Nephron (organoid): ENCODE data around the gene STK16.
A peak's percentile ranks its signal among the peaks of the same experiment; 100 is the strongest.

ENCODE experiments used
- H3K27ac Mint-ChIP-seq, 3 experiments: 2 replicates each; pipeline ENCODE4 v1.8.0; 2020; ENCODE audit warnings: mixed read lengths in 3 of 3, mild to moderate bottlenecking in 2 of 3, moderate library complexity in 1 of 3
- H3K27me3 Mint-ChIP-seq: 2 replicates; pipeline ENCODE4 v1.8.0; 2021; ENCODE audit warnings: low read depth, mild to moderate bottlenecking, moderate library complexity, mixed read lengths
- H3K36me3 Mint-ChIP-seq: 2 replicates; pipeline ENCODE4 v1.8.0; 2020; ENCODE audit warnings: low read depth, mixed read lengths
- H3K4me1 Mint-ChIP-seq: 2 replicates; pipeline ENCODE4 v1.8.0; 2020; ENCODE audit warnings: mixed read lengths
- H3K4me3 Mint-ChIP-seq, 3 experiments: 2 replicates each; pipeline ENCODE4 v1.8.0; 2020; ENCODE audit warnings: mild to moderate bottlenecking in 3 of 3, mixed read lengths in 3 of 3, moderate library complexity in 2 of 3
- H3K9me3 Mint-ChIP-seq: 2 replicates; pipeline ENCODE4 v1.8.0; 2020; ENCODE audit warnings: mixed read lengths
- CTCF ChIP-seq, 3 experiments: fragments of 200-600 bp; sonication (generic); IDR thresholded peaks; one replicate each; pipeline ENCODE4 v1.5.0; 2021; ENCODE audit warnings: antibody characterized with exemption in 3 of 3; ENCODE audit not compliant: unreplicated experiment in 3 of 3

Gene STK16

DNA sequence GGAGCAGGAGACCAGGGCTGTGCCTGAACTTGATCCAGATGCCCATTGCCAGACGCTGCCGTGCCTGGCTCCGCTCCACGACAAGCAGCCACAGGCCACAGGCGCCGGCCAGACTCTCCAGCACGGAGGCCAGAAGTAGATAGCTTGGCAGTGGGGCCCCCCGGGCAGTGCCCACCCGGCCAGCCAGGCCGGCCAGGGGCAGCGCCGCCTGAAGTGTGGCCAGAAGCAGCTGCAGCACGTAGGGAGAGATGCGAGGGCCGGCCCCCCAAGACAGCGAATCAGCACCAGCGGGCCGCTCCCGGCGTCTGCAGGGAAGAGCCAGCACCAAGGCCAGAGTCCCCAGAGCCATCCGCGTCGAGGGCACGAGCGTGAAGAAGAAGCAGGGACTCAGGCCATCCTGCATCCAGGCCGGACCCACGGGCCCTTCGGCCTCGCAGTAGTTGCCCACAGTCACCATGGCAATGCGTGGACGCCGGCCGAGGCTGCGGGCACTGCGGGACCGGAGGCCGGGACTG lies 27.0 kb upstream of the STK16 start:
- TF ChIP-seq CTCF (IDR thresholded peaks at IDR 0.05; ENCODE audit: unreplicated experiment in 3 of 3), result peak in 1 of 3 experiments; percentile 8
- Mint-ChIP-seq H3K36me3 (peaks cover 24% of the 10 kb centered on the region), H3K27ac (peak overlapping the region; percentile 93 to 99 (median 97)), H3K9me3 (no peaks in the 10 kb centered on the region), H3K27me3 (no peaks in the 10 kb centered on the region), H3K4me3 (peak overlapping the region; percentile 91 to 96 (median 94)), H3K4me1 (peaks cover 41% of the 10 kb centered on the region)

DNA sequence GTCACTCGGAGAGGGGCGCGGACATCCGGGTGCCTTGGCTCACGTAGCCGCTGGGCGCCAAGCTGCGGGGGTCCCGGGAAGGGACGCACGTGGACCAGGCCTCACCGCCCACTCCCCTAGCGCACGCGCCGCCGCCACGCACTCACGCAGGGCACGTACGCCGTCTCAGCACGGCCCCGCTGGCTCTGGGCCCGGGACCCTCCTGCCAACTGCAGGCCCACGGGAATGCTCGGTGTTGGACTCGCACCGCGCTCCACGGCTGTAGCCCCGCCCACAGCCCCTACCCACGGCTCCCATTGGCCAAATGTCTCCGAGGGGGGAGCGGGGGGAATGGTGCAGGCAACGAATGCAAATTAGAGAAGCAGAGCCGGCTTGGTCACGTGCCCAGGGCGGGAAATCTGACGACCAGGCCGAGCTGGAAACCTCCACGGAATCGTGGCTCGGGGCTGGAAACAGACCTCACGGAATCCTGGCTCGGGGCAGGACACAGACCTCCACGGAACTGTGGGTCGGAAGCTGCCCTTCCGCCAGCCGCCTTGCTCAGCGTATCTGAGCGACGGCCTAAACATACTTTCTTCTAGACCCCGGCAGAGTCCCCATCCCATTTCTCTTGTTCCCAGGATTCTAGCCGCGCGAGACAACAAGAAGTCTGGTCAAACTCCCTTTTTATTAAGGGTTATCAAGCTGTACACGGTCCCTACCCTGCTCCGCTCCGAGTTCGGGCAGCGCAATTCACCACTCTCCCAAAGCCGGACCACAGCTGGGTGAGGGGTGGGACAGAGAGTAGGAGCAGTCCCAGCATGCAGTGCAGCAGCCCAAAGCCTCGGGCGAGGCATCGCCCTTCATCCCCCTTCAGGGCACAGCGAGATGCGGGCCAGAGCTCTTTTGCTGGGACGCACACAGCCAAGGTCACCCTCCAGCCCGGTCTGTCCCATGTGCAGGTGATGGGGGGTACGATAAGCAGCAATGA lies 26.3 kb upstream of the STK16 start, which contains the start of gene ABCB6:
TSS of gene ABCB6 (minus strand) at position 227 of the 970 bp plus-strand sequence. CDS start 285 bp downstream, outside the sequence.
- H3K9me3 Mint-ChIP-seq, result no peaks in the 10 kb centered on the region
- H3K4me1 Mint-ChIP-seq, result peaks cover 41% of the 10 kb centered on the region
- H3K36me3 Mint-ChIP-seq, result peaks cover 28% of the 10 kb centered on the region
- H3K27me3 Mint-ChIP-seq, result no peaks in the 10 kb centered on the region
- H3K4me3 Mint-ChIP-seq, result peak within 1 kb of the TSS; percentile 91 to 96 (median 94)
- peak within 1 kb of the TSS; percentile 93 to 99 (median 97) for H3K27ac Mint-ChIP-seq
- TF ChIP-seq CTCF (IDR thresholded peaks at IDR 0.05; ENCODE audit: unreplicated experiment in 3 of 3), result no peak

- H3K36me3 Mint-ChIP-seq, result peaks cover 30% of the 10 kb centered on the region
- H3K27me3 Mint-ChIP-seq, result no peaks in the 10 kb centered on the region
- H3K9me3 Mint-ChIP-seq, result no peaks in the 10 kb centered on the region
- peak overlapping the region in 2 of 3 experiments; percentile 65 to 90 for H3K27ac Mint-ChIP-seq
- no peak for TF ChIP-seq CTCF (IDR thresholded peaks at IDR 0.05; ENCODE audit: unreplicated experiment in 3 of 3)
- peak overlapping the region; percentile 5 to 96 (median 94) for H3K4me3 Mint-ChIP-seq
- peaks cover 38% of the 10 kb centered on the region for H3K4me1 Mint-ChIP-seq
Measured at GRCh38 chr2:219219784-219220532, 25.3 kb upstream of the STK16 start.

DNA sequence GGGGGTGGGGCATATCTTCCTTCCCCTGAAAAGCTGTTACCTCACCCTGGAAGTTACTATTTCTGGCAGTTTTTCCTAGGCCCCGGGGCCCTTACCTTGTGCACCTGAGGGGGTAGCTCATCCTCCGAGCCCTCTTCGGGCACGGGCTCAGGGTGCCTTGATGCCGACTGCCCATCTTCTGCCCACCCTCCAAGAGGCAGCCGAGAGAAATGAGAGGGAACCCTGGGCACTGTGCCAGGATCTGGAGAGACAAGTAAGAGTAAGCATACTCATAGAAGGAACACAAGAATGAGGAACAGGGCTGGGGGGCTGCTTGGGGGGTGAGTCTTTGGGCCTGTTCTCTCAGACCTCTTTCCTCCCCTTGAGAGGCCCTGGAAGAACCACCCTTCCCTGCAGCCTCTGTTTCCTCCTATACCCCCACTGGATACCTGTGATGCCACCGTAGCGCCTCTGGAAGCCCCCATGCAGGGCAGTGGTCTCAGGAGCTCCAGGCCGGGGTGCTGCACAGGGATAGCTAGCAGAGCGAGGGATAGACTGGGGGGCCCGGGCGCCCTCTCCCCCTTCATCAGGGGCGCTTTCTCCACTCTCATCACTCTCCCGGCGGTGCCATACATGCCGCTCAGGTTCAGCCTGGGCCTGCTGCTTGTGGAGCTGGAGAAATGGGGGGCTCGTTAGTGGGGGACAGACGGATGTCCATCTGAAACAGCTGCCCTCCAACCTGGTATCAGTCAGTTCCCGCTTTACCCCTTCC lies 24.5 kb upstream of the STK16 start:
- Mint-ChIP-seq H3K4me1 (peaks cover 36% of the 10 kb centered on the region), H3K4me3 (no peak overlapping the region), H3K27me3 (no peaks in the 10 kb centered on the region), H3K9me3 (no peaks in the 10 kb centered on the region), H3K27ac (no peak overlapping the region), H3K36me3 (peaks cover 35% of the 10 kb centered on the region)
- TF ChIP-seq CTCF (IDR thresholded peaks at IDR 0.05; ENCODE audit: unreplicated experiment in 3 of 3), result no peak

GRCh38 chr2:219221957-219222518 lies 23.2 kb upstream of the STK16 start:
- Mint-ChIP-seq H3K36me3 (peaks cover 38% of the 10 kb centered on the region), H3K27ac (no peak overlapping the region), H3K27me3 (no peaks in the 10 kb centered on the region), H3K4me1 (peaks cover 37% of the 10 kb centered on the region), H3K9me3 (no peaks in the 10 kb centered on the region), H3K4me3 (peak overlapping the region in 1 of 3 experiments; percentile 19)
- TF ChIP-seq CTCF (IDR thresholded peaks at IDR 0.05; ENCODE audit: unreplicated experiment in 3 of 3), result no peak
